Fibroblast of lung (primary cell): ENCODE results near the gene TMEM132D. TPM values are rescaled to one million over a fixed set of nuclear protein-coding genes. Genes with fewer than 3 reads are reported as not detected.
"Not testable (repeated sequence)": the region's sequence is repeated elsewhere in the genome, so short reads cannot be mapped to it uniquely, and the experiment has no call there.

ENCODE experiments used
- DNase-seq, 2 donors: peaks; one replicate each; pipeline versions ENCODE4 v3.0.0 to v3.0.0-alpha.2; 2010; ENCODE audit warnings: low read depth in 2 of 2
- H2AFZ ChIP-seq: 2 replicates; pipeline ENCODE4 v1.5.1; 2012; ENCODE audit warnings: low read length, control low read depth, inconsistent platforms
- H3K27ac ChIP-seq: 2 replicates; pipeline ENCODE4 v1.5.1; 2011; ENCODE audit warnings: low read length, control low read depth; ENCODE audit not compliant: insufficient read depth
- H3K27me3 ChIP-seq: 2 replicates; pipeline ENCODE4 v1.5.1; 2011; ENCODE audit warnings: mild to moderate bottlenecking, low read length; ENCODE audit not compliant: control insufficient read depth, insufficient read depth
- H3K36me3 ChIP-seq: 2 replicates; pipeline ENCODE4 v1.5.1; 2011; ENCODE audit warnings: low read length; ENCODE audit not compliant: control insufficient read depth, insufficient read depth
- H3K4me1 ChIP-seq: 2 replicates; pipeline ENCODE4 v1.5.1; 2011; ENCODE audit warnings: low read length; ENCODE audit not compliant: control insufficient read depth, insufficient read depth; ENCODE audit errors: extremely low read depth
- H3K4me2 ChIP-seq: 2 replicates; pipeline ENCODE4 v1.5.1; 2011; ENCODE audit warnings: low read length, control low read depth; ENCODE audit not compliant: insufficient read depth; ENCODE audit errors: extremely low read depth
- H3K4me3 ChIP-seq, 4 experiments: fragments of 200-600 bp in 1 of 4; sonication (generic) in 1 of 4; replicated peaks in 1 of 4; 2 replicates each; pipeline ENCODE4 v1.5.1; 2011 to 2016; ENCODE audit warnings: low read length in 4 of 4, low read depth in 3 of 4, mild to moderate bottlenecking in 3 of 4, control low read depth in 2 of 4, inconsistent platforms in 1 of 4, mixed read lengths in 1 of 4; ENCODE audit not compliant: insufficient read depth in 1 of 4; ENCODE audit errors: control extremely low read depth in 1 of 4
- H3K79me2 ChIP-seq: 2 replicates; pipeline ENCODE4 v1.5.1; 2012; ENCODE audit warnings: mild to moderate bottlenecking, low read length, inconsistent platforms; ENCODE audit not compliant: control insufficient read depth, insufficient read depth
- H3K9ac ChIP-seq: 2 replicates; pipeline ENCODE4 v1.5.1; 2011; ENCODE audit warnings: mild to moderate bottlenecking, low read length, control low read depth; ENCODE audit not compliant: insufficient read depth
- H3K9me3 ChIP-seq: 2 replicates; pipeline ENCODE4 v1.5.1; 2012; ENCODE audit warnings: low read depth, low read length; ENCODE audit not compliant: control insufficient read depth, insufficient read depth
- H4K20me1 ChIP-seq: 2 replicates; pipeline ENCODE4 v1.5.1; 2011; ENCODE audit warnings: low read length; ENCODE audit not compliant: control insufficient read depth, insufficient read depth; ENCODE audit errors: extremely low read depth
- CTCF ChIP-seq, 2 donors: IDR thresholded peaks in 1 of 2; conservative IDR thresholded peaks in 1 of 2; 1 replicate in 1 of 2; 2 replicates in 1 of 2; pipeline ENCODE4 v1.5.1; 2011 to 2012; ENCODE audit warnings: low read length in 2 of 2, control low read depth in 1 of 2, inconsistent platforms in 1 of 2, low read depth in 1 of 2, mild to moderate bottlenecking in 1 of 2
- EZH2 ChIP-seq: IDR thresholded peaks from 2 replicates; pipeline ENCODE4 v1.5.1; 2012; ENCODE audit warnings: low read length, control low read depth, mild to moderate bottlenecking; ENCODE audit errors: missing control alignments
- polyA plus RNA-seq, 2 donors: library from polyadenylated mRNA; depleted of rRNA in 1 of 2; stranded (reverse) in 1 of 2; unstranded in 1 of 2; fragments of >200 nt; gene quantifications; 2 replicates each; pipeline ENCODE4 v1.2.1, GENCODE V29; 2011 to 2012; ENCODE audit warnings: missing spikeins in 1 of 2
- total RNA-seq: library from RNA; depleted of rRNA; stranded (reverse); fragments of >200 nt; gene quantifications from 2 replicates; pipeline ENCODE4 v1.2.1, GENCODE V29; 2014

The TMEM132D gene
- total and polyA plus RNA-seq, 2 donors (not counting 1 experiment from before 2014, with no cell fraction given): not detected

GRCh38 chr12:129049917-129050316 is 853.9 kb downstream of the TMEM132D start:
- Histone ChIP-seq H3K9me3 (no peaks in the 10 kb centered on the region), H3K4me2 (no peak overlapping the region), H3K79me2 (no peaks in the 10 kb centered on the region), H3K4me1 (no peaks in the 10 kb centered on the region), H4K20me1 (no peaks in the 10 kb centered on the region), H3K27ac (no peak overlapping the region), H2AFZ (no peak overlapping the region), H3K36me3 (no peaks in the 10 kb centered on the region), H3K27me3 (no peaks in the 10 kb centered on the region), H3K9ac (no peak overlapping the region), H3K4me3 (no peak overlapping the region)
- TF ChIP-seq CTCF (conservative IDR thresholded peaks at IDR 0.05 in 1 of 2, IDR thresholded peaks at IDR 0.05 in 1 of 2; ENCODE audit: low read depth in 1 of 2, low read length in 2 of 2) (no peak), EZH2 (no peak)
- DNase-seq: peak in 1 of 2 donors; percentile 3

GRCh38 chr12:129043334-129043733 is 860.5 kb downstream of the TMEM132D start:
- DNase-seq, H3K79me2 ChIP-seq, H3K4me2 ChIP-seq, H3K9me3 ChIP-seq, H4K20me1 ChIP-seq, H3K27ac ChIP-seq, H3K27me3 ChIP-seq, H2AFZ ChIP-seq, H3K4me1 ChIP-seq, H3K36me3 ChIP-seq, H3K9ac ChIP-seq, H3K4me3 ChIP-seq: not testable (repeated sequence)

GRCh38 chr12:129036135-129036534 is 867.7 kb downstream of the TMEM132D start:
- Histone ChIP-seq H3K4me3 (no peak overlapping the region), H3K4me2 (no peak overlapping the region), H3K36me3 (no peaks in the 10 kb centered on the region), H3K9ac (no peak overlapping the region), H3K27me3 (no peaks in the 10 kb centered on the region), H4K20me1 (no peaks in the 10 kb centered on the region), H2AFZ (no peak overlapping the region), H3K79me2 (no peaks in the 10 kb centered on the region), H3K27ac (no peak overlapping the region), H3K9me3 (no peaks in the 10 kb centered on the region), H3K4me1 (no peaks in the 10 kb centered on the region)
- no peak for TF ChIP-seq EZH2
- no peak for TF ChIP-seq CTCF (conservative IDR thresholded peaks at IDR 0.05 in 1 of 2, IDR thresholded peaks at IDR 0.05 in 1 of 2; ENCODE audit: low read depth in 1 of 2, low read length in 2 of 2)
- no peak for DNase-seq
